ENCODE results near the gene STARD9.

- TF ChIP-seq CTCF (conservative IDR thresholded peaks at IDR 0.05; ENCODE audit: low read length) (no peak), EZH2phosphoT487 (IDR thresholded peaks at IDR 0.05; ENCODE audit: borderline replicate concordance) (no peak)
Measured at GRCh38 chr15:42623951-42624350, 48.5 kb downstream of the STARD9 start.
